OCI-LY1 (cell line): ENCODE measurements around the gene STK17A.

Experiments used
- H2AFZ ChIP-seq: fragments of 200-600 bp; sonication (generic), shearing (Covaris generic); 2 replicates; pipeline ENCODE4 v1.6.0; 2014; ENCODE audit warnings: antibody characterized with exemption, mild to moderate bottlenecking, low read length
- H3F3A ChIP-seq: fragments of 200-600 bp; sonication (generic), shearing (Covaris generic); 2 replicates; pipeline ENCODE4 v1.6.0; 2014; ENCODE audit warnings: mild to moderate bottlenecking, antibody characterized with exemption, low read length, moderate library complexity; ENCODE audit not compliant: insufficient read depth
- H3K27ac ChIP-seq: fragments of 200-600 bp; sonication (generic); 2 replicates; pipeline ENCODE4 v1.5.1; 2014; ENCODE audit warnings: low read length, mixed run types, mild to moderate bottlenecking, low read depth; ENCODE audit not compliant: poor library complexity, severe bottlenecking
- H3K27me3 ChIP-seq: fragments of 200-600 bp; sonication (generic); 2 replicates; pipeline ENCODE4 v1.6.0; 2014; ENCODE audit warnings: antibody characterized with exemption, mild to moderate bottlenecking, low read length, moderate library complexity; ENCODE audit not compliant: insufficient read depth
- H3K36me3 ChIP-seq: fragments of 200-600 bp; sonication (generic); 2 replicates; pipeline ENCODE4 v1.6.1; 2014; ENCODE audit warnings: mild to moderate bottlenecking, antibody characterized with exemption, low read length, moderate library complexity, mixed read lengths; ENCODE audit not compliant: insufficient read depth
- H3K4me1 ChIP-seq: fragments of 200-600 bp; sonication (generic); 2 replicates; pipeline ENCODE4 v1.5.1; 2014; ENCODE audit warnings: mild to moderate bottlenecking, low read length, moderate library complexity; ENCODE audit not compliant: insufficient read depth, severe bottlenecking
- H3K4me2 ChIP-seq: fragments of 200-600 bp; sonication (generic), shearing (Covaris generic); 2 replicates; pipeline ENCODE4 v1.6.1; 2014; ENCODE audit warnings: low read length
- H3K4me3 ChIP-seq: fragments of 200-600 bp; sonication (generic); 2 replicates; pipeline ENCODE4 v1.5.1; 2014; ENCODE audit warnings: low read length, low read depth, mild to moderate bottlenecking, mixed read lengths; ENCODE audit not compliant: poor library complexity, severe bottlenecking
- H3K79me2 ChIP-seq: fragments of 200-600 bp; shearing (Covaris generic); 2 replicates; pipeline ENCODE4 v1.6.1; 2016; ENCODE audit warnings: mixed run types, low read length, mixed read lengths; ENCODE audit not compliant: insufficient read depth
- H3K9ac ChIP-seq: fragments of 200-600 bp; sonication (generic), shearing (Covaris generic); 2 replicates; pipeline ENCODE4 v1.6.1; 2014; ENCODE audit warnings: mild to moderate bottlenecking, low read length, mixed read lengths
- H3K9me2 ChIP-seq: fragments of 200-600 bp; sonication (generic), shearing (Covaris generic); 2 replicates; pipeline ENCODE4 v1.6.1; 2014; ENCODE audit warnings: low read depth, mild to moderate bottlenecking, low read length, mixed read lengths
- H3K9me3 ChIP-seq: fragments of 200-600 bp; shearing (Covaris generic); 2 replicates; pipeline ENCODE4 v1.6.1; 2014; ENCODE audit warnings: low read length, mixed read lengths
- H4K20me1 ChIP-seq: fragments of 200-600 bp; sonication (generic), shearing (Covaris generic); 2 replicates; pipeline ENCODE4 v1.6.0; 2016; ENCODE audit warnings: mild to moderate bottlenecking, low read length; ENCODE audit not compliant: insufficient read depth
- CTCF ChIP-seq: fragments of 200-600 bp; sonication (generic), shearing (Covaris generic); IDR thresholded peaks from 2 replicates; pipeline ENCODE4 v1.5.1; 2017; ENCODE audit warnings: mild to moderate bottlenecking, antibody characterized with exemption, low read length, moderate library complexity, mixed read lengths
- EZH2 ChIP-seq: fragments of 200-600 bp; sonication (generic), shearing (Covaris generic); IDR thresholded peaks from 2 replicates; pipeline ENCODE4 v1.8.0; 2017; ENCODE audit warnings: borderline replicate concordance, mixed run types, mild to moderate bottlenecking, antibody characterized with exemption, low read length, moderate library complexity, mixed read lengths

STK17A gene

GRCh38 chr7:43546231-43546630 lies 36.7 kb upstream of the STK17A start:
- no peak overlapping the region for H3K4me3 ChIP-seq
- H4K20me1 ChIP-seq, result no peaks in the 10 kb centered on the region
- H3K9me2 ChIP-seq, result no peaks in the 10 kb centered on the region
- TF ChIP-seq EZH2 (no peak), CTCF (no peak)
- no peaks in the 10 kb centered on the region for H3K4me1 ChIP-seq
- H3K27ac ChIP-seq, result no peak overlapping the region
- no peaks in the 10 kb centered on the region for H3F3A ChIP-seq
- H3K4me2 ChIP-seq, result no peak overlapping the region
- H3K27me3 ChIP-seq, result no peaks in the 10 kb centered on the region
- no peaks in the 10 kb centered on the region for H3K79me2 ChIP-seq
- no peaks in the 10 kb centered on the region for H3K9me3 ChIP-seq
- H2AFZ ChIP-seq, result no peak overlapping the region
- H3K36me3 ChIP-seq, result no peaks in the 10 kb centered on the region
- H3K9ac ChIP-seq, result no peak overlapping the region

GRCh38 chr7:43550427-43550826 lies 32.5 kb upstream of the STK17A start:
- Histone ChIP-seq H3K27me3 (no peaks in the 10 kb centered on the region), H3F3A (no peaks in the 10 kb centered on the region), H2AFZ (no peak overlapping the region), H3K4me2 (no peak overlapping the region), H3K9me3 (no peaks in the 10 kb centered on the region), H4K20me1 (no peaks in the 10 kb centered on the region), H3K9ac (no peak overlapping the region), H3K79me2 (no peaks in the 10 kb centered on the region), H3K4me3 (no peak overlapping the region), H3K9me2 (no peaks in the 10 kb centered on the region), H3K27ac (no peak overlapping the region), H3K36me3 (no peaks in the 10 kb centered on the region), H3K4me1 (no peaks in the 10 kb centered on the region)
- TF ChIP-seq CTCF (no peak), EZH2 (no peak)

- Histone ChIP-seq H3K79me2 (no peaks in the 10 kb centered on the region), H3K9ac (no peak overlapping the region)
Measured at GRCh38 chr7:43552122-43552521, 30.8 kb upstream of the STK17A start.

More at GRCh38 chr7:43552122-43552521, 30.8 kb upstream of the STK17A start:
- H3K36me3 ChIP-seq, result no peaks in the 10 kb centered on the region
- no peak overlapping the region for H2AFZ ChIP-seq
- no peaks in the 10 kb centered on the region for H4K20me1 ChIP-seq
- H3K4me2 ChIP-seq, result no peak overlapping the region
- no peak overlapping the region for H3K27ac ChIP-seq
- TF ChIP-seq EZH2 (no peak), CTCF (no peak)
- no peaks in the 10 kb centered on the region for H3K4me1 ChIP-seq
- H3K27me3 ChIP-seq, result no peaks in the 10 kb centered on the region
- H3K9me3 ChIP-seq, result no peaks in the 10 kb centered on the region
- H3K9me2 ChIP-seq, result no peaks in the 10 kb centered on the region
- H3F3A ChIP-seq, result no peaks in the 10 kb centered on the region
- H3K4me3 ChIP-seq, result no peak overlapping the region
